ENCODE measurements around the gene UBE2C.

GRCh38 chr20:45833883-45834796 lies 21.7 kb downstream of the UBE2C start:
- TF ChIP-seq CTCF (IDR thresholded peaks at IDR 0.05 in 4 of 5, conservative IDR thresholded peaks at IDR 0.05 in 1 of 5) (no peak), POLR2A (IDR thresholded peaks at IDR 0.05) (peak; percentile 67 to 81)
